Ishikawa (cell line): ENCODE results near the gene APBA2.

ENCODE experiments used
- CEBPB ChIP-seq: IDR thresholded peaks from 2 replicates; pipeline ENCODE4 v1.6.1; 2012
- EGR1 ChIP-seq: IDR thresholded peaks from 2 replicates; pipeline ENCODE4 v1.6.1; 2012
- EP300 ChIP-seq: IDR thresholded peaks from 2 replicates; pipeline ENCODE4 v1.6.1; 2012; ENCODE audit warnings: borderline replicate concordance
- FOXM1 ChIP-seq: IDR thresholded peaks from 2 replicates; pipeline ENCODE4 v1.6.1; 2012; ENCODE audit warnings: low read depth, borderline replicate concordance
- MAX ChIP-seq: IDR thresholded peaks from 2 replicates; pipeline ENCODE4 v1.6.1; 2012
- RAD21 ChIP-seq: IDR thresholded peaks from 2 replicates; pipeline ENCODE4 v1.6.1; 2012; ENCODE audit warnings: low read depth
- REST ChIP-seq: IDR thresholded peaks from 2 replicates; pipeline ENCODE4 v1.6.1; 2012; ENCODE audit warnings: low read depth, mild to moderate bottlenecking
- TAF1 ChIP-seq: IDR thresholded peaks from 2 replicates; pipeline ENCODE4 v1.6.1; 2012; ENCODE audit warnings: low read depth, mild to moderate bottlenecking
- TCF12 ChIP-seq: IDR thresholded peaks from 2 replicates; pipeline ENCODE4 v1.6.1; 2012; ENCODE audit warnings: low read depth
- TEAD4 ChIP-seq: IDR thresholded peaks from 2 replicates; pipeline ENCODE4 v1.6.1; 2012
- USF1 ChIP-seq: IDR thresholded peaks from 2 replicates; pipeline ENCODE4 v1.6.1; 2012
- YY1 ChIP-seq: IDR thresholded peaks from 2 replicates; pipeline ENCODE4 v1.6.1; 2012; ENCODE audit warnings: low read depth

- TF ChIP-seq EP300, result no peak
- TF ChIP-seq RAD21, result no peak
- TF ChIP-seq FOXM1, result no peak
- no peak for TF ChIP-seq USF1
- TF ChIP-seq YY1, result no peak
- no peak for TF ChIP-seq CEBPB
- TF ChIP-seq TAF1, result no peak
- no peak for TF ChIP-seq TCF12
- TF ChIP-seq REST, result no peak
- no peak for TF ChIP-seq TEAD4
- no peak for TF ChIP-seq MAX
- TF ChIP-seq EGR1, result no peak
Measured at GRCh38 chr15:29046977-29047376, 161.2 kb downstream of the APBA2 start.
